ENCODE results near the gene GNG12. TPM values are rescaled to one million over a fixed set of nuclear protein-coding genes. Genes with fewer than 3 reads are reported as not detected.

The GNG12 gene
- total and polyA plus RNA-seq, 9 of the 15 experiments (the other 6 are each of a cell fraction or from before 2014, with no cell fraction given) = 2.6 to 6.0 (median 4.1) TPM

- no peak for TF ChIP-seq ZBED1 (IDR thresholded peaks at IDR 0.05)
- no peak for TF ChIP-seq MTA1 (IDR thresholded peaks at IDR 0.05; ENCODE audit: borderline replicate concordance)
- no peak for TF ChIP-seq NCOA2 (IDR thresholded peaks at IDR 0.05; ENCODE audit: partially characterized antibody in 2 of 2)
- TF ChIP-seq RHOXF2B (CRISPR knock-in tag; conservative IDR thresholded peaks at IDR 0.05) = no peak
- 0 out of 2 replicates have a peak, but pooled peaks have one; percentile 17 for TF ChIP-seq EZH2 (IDR thresholded peaks at IDR 0.05; ENCODE audit: borderline replicate concordance, low read depth, low read length)
- no peak for TF ChIP-seq ATF4 (CRISPR knock-in tag; IDR thresholded peaks at IDR 0.05)
- TF ChIP-seq HDAC6 (IDR thresholded peaks at IDR 0.05; ENCODE audit: low read depth, low read length) = no peak
- TF ChIP-seq ZNF280B (CRISPR knock-in tag; IDR thresholded peaks at IDR 0.05) = no peak
- TF ChIP-seq SOX6 (IDR thresholded peaks at IDR 0.05) = no peak
- no peak for TF ChIP-seq NR2F6 (CRISPR knock-in tag; IDR thresholded peaks at IDR 0.05)
- no peak for TF ChIP-seq TAF15 (IDR thresholded peaks at IDR 0.05; ENCODE audit: low read depth, low read length)
- TF ChIP-seq E2F6 (IDR thresholded peaks at IDR 0.05; ENCODE audit: borderline replicate concordance in 1 of 2, extremely low read depth in 1 of 2, insufficient read depth in 1 of 2, insufficient read length in 1 of 2, low read depth in 1 of 2, low read length in 1 of 2, poor library complexity in 1 of 2, severe bottlenecking in 1 of 2) = no peak
- no peak for TF ChIP-seq FUS (optimal IDR thresholded peaks at IDR 0.05; ENCODE audit: low read depth, low read length)
- TF ChIP-seq JUNB (CRISPR knock-in tag; conservative IDR thresholded peaks at IDR 0.05) = no peak
- TF ChIP-seq ZNF354B (CRISPR knock-in tag; IDR thresholded peaks at IDR 0.05) = no peak
- TF ChIP-seq ZNF639 (CRISPR knock-in tag; conservative IDR thresholded peaks at IDR 0.05 in 1 of 2, IDR thresholded peaks at IDR 0.05 in 1 of 2) = no peak
- TF ChIP-seq EGR1 (conservative IDR thresholded peaks at IDR 0.05) = peak; percentile 67
- TF ChIP-seq CBX3 (IDR thresholded peaks at IDR 0.05; ENCODE audit: borderline replicate concordance in 1 of 2, low read length in 2 of 2) = no peak
- no peak for TF ChIP-seq XRCC3 (IDR thresholded peaks at IDR 0.05)
- no peak for TF ChIP-seq KDM2B (CRISPR knock-in tag; IDR thresholded peaks at IDR 0.05)
- TF ChIP-seq SIN3A (IDR thresholded peaks at IDR 0.05; ENCODE audit: borderline replicate concordance in 2 of 2, control insufficient read depth in 1 of 2, low read depth in 2 of 2, low read length in 2 of 2) = no peak
- no peak for TF ChIP-seq RNF2 (IDR thresholded peaks at IDR 0.05)
- TF ChIP-seq JUN (IDR thresholded peaks at IDR 0.05; ENCODE audit: borderline replicate concordance, low read depth, low read length) = no peak
- TF ChIP-seq JUN (CRISPR knock-in tag; IDR thresholded peaks at IDR 0.05; ENCODE audit: borderline replicate concordance) = 0 out of 2 replicates have a peak, but pooled peaks have one; percentile 48
Observed at GRCh38 chr1:67833602-67833940, 304 bp upstream of the GNG12 start (continued).

All from K562 (cell line).